DND-41 (cell line): ENCODE results near the gene GLYATL1.

Experiments used
- EZH2 ChIP-seq: IDR thresholded peaks from 3 replicates; pipeline ENCODE4 v1.6.1; 2012; ENCODE audit warnings: borderline replicate concordance, low read depth, mild to moderate bottlenecking, moderate library complexity, low read length, inconsistent platforms; ENCODE audit not compliant: severe bottlenecking
- TF ChIP-seq, protein P1 (sequence below): IDR thresholded peaks from 2 replicates; pipeline ENCODE4 v1.5.1; 2012; ENCODE audit warnings: borderline replicate concordance, low read length, moderate library complexity, mild to moderate bottlenecking; ENCODE audit not compliant: poor library complexity, severe bottlenecking; ENCODE audit errors: extremely low read depth

DNA sequence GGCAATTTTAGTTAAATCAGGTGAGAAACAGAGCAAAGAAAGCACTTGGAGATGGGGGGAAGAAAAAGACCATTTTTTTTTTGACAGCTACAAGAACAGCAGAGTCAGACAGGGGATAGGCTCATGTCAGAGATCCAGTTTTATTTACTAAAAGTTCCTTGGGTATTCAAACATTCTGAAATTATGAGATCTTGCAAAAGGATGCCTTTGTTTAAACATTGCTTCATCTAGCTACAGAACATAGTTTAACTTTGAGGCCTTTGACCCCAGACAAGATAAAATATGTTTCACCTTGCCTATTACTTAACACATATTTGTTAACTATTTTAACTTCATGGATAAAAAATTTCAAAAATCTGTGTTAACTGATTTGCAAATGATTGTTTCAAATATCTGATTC, 6.4 kb downstream of the GLYATL1 start:
- TF ChIP-seq, protein P1, sequence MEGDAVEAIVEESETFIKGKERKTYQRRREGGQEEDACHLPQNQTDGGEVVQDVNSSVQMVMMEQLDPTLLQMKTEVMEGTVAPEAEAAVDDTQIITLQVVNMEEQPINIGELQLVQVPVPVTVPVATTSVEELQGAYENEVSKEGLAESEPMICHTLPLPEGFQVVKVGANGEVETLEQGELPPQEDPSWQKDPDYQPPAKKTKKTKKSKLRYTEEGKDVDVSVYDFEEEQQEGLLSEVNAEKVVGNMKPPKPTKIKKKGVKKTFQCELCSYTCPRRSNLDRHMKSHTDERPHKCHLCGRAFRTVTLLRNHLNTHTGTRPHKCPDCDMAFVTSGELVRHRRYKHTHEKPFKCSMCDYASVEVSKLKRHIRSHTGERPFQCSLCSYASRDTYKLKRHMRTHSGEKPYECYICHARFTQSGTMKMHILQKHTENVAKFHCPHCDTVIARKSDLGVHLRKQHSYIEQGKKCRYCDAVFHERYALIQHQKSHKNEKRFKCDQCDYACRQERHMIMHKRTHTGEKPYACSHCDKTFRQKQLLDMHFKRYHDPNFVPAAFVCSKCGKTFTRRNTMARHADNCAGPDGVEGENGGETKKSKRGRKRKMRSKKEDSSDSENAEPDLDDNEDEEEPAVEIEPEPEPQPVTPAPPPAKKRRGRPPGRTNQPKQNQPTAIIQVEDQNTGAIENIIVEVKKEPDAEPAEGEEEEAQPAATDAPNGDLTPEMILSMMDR, result no peak
- no peak for TF ChIP-seq EZH2
